WTC11 (cell line): Measurements from ENCODE around the gene GPATCH4. TPM values are rescaled to one million over a fixed set of nuclear protein-coding genes. Genes with fewer than 3 reads are reported as not detected.

ENCODE experiments used
- ATAC-seq: fragments of 200-7000 bp; cut with Tn5 transposase; 2 replicates; pipeline ENCODE4 v1.10.0; 2021; ENCODE audit warnings: mild to moderate bottlenecking, moderate library complexity
- CTCF ChIA-PET: fragments of 300-600 bp; sonication (Branson Sonifier 250); formaldehyde crosslinking; loops from one replicate; lab custom pipeline; 2021; ENCODE audit warnings: antibody characterized with exemption; lab: Charles Lee
- POLR2A ChIA-PET: fragments of 350-600 bp; sonication (Branson Sonifier 250); formaldehyde crosslinking; loops from one replicate; lab custom pipeline; 2021; ENCODE audit warnings: antibody characterized with exemption; lab: Charles Lee
- DNase-seq: peaks from one replicate; pipeline ENCODE4 v3.0.0; 2021; ENCODE audit warnings: low spot score
- H3K27ac Mint-ChIP-seq: 2 replicates; pipeline ENCODE4 v1.8.0; 2021; ENCODE audit warnings: mixed read lengths
- H3K27me3 Mint-ChIP-seq: 2 replicates; pipeline ENCODE4 v1.8.0; 2021; ENCODE audit warnings: low read depth, mild to moderate bottlenecking, moderate library complexity, mixed read lengths
- H3K36me3 Mint-ChIP-seq: 2 replicates; pipeline ENCODE4 v1.8.0; 2021; ENCODE audit warnings: mixed read lengths
- H3K4me1 Mint-ChIP-seq: 2 replicates; pipeline ENCODE4 v1.8.0; 2022; ENCODE audit warnings: mixed read lengths
- H3K4me3 Mint-ChIP-seq: 2 replicates; pipeline ENCODE4 v1.8.0; 2021; ENCODE audit warnings: mild to moderate bottlenecking, moderate library complexity, mixed read lengths
- H3K9me3 Mint-ChIP-seq: 2 replicates; pipeline ENCODE4 v1.8.0; 2021; ENCODE audit warnings: mixed read lengths
- ATF1 ChIP-seq: sonication (generic); formaldehyde crosslinking; IDR thresholded peaks from 2 replicates; pipeline ENCODE4 v1.8.1; 2023; ENCODE audit warnings: mild to moderate bottlenecking, moderate library complexity, missing genetic modification reagents
- ATF2 ChIP-seq: sonication (generic); formaldehyde crosslinking; IDR thresholded peaks from 2 replicates; pipeline ENCODE4 v1.8.1; 2022; ENCODE audit warnings: low read depth, missing genetic modification reagents, borderline replicate concordance
- ATF6 ChIP-seq: sonication (generic); formaldehyde crosslinking; IDR thresholded peaks from 2 replicates; pipeline ENCODE4 v1.8.1; 2023; ENCODE audit warnings: mild to moderate bottlenecking, missing genetic modification reagents
- CDX4 ChIP-seq: fragments of 250-450 bp; sonication (Bioruptor Pico); IDR thresholded peaks from 2 replicates; pipeline ENCODE4 v1.9.0; 2021; ENCODE audit warnings: moderate library complexity, mild to moderate bottlenecking, inconsistent platforms, borderline replicate concordance
- CREM ChIP-seq: sonication (generic); formaldehyde crosslinking; IDR thresholded peaks from 2 replicates; pipeline ENCODE4 v1.8.1; 2022; ENCODE audit warnings: mild to moderate bottlenecking, missing genetic modification reagents, moderate library complexity
- ELF4 ChIP-seq: sonication (generic); formaldehyde crosslinking; IDR thresholded peaks from 2 replicates; pipeline ENCODE4 v1.8.1; 2022; ENCODE audit warnings: low read depth, mild to moderate bottlenecking, moderate library complexity, missing genetic modification reagents
- GABPB1 ChIP-seq: sonication (generic); formaldehyde crosslinking; IDR thresholded peaks from 2 replicates; pipeline ENCODE4 v1.8.1; 2023; ENCODE audit warnings: mild to moderate bottlenecking, missing genetic modification reagents
- GTF2I ChIP-seq: fragments of 250-450 bp; sonication (Bioruptor Pico); conservative IDR thresholded peaks from 2 replicates; pipeline ENCODE4 v1.4.0; 2021; ENCODE audit warnings: mild to moderate bottlenecking
- JUN ChIP-seq: sonication (generic); formaldehyde crosslinking; IDR thresholded peaks from 2 replicates; pipeline ENCODE4 v1.8.0; 2023; ENCODE audit warnings: mild to moderate bottlenecking, missing genetic modification reagents
- NFATC4 ChIP-seq: fragments of 250-450 bp; sonication (Bioruptor Pico); IDR thresholded peaks from 2 replicates; pipeline ENCODE4 v1.9.0; 2021; ENCODE audit warnings: mild to moderate bottlenecking
- NFYB ChIP-seq: sonication (generic); formaldehyde crosslinking; conservative IDR thresholded peaks from 2 replicates; pipeline ENCODE4 v1.8.0; 2022; ENCODE audit warnings: low read depth, missing genetic modification reagents
- PREB ChIP-seq: sonication (generic); formaldehyde crosslinking; IDR thresholded peaks from 2 replicates; pipeline ENCODE4 v1.8.1; 2022; ENCODE audit warnings: mild to moderate bottlenecking, missing genetic modification reagents, moderate library complexity, borderline replicate concordance
- SMAD4 ChIP-seq: sonication (generic); formaldehyde crosslinking; IDR thresholded peaks from 2 replicates; pipeline ENCODE4 v1.8.0; 2022; ENCODE audit warnings: mild to moderate bottlenecking, missing genetic modification reagents
- TCF7 ChIP-seq: sonication (generic); formaldehyde crosslinking; IDR thresholded peaks from 2 replicates; pipeline ENCODE4 v1.8.0; 2022; ENCODE audit warnings: mild to moderate bottlenecking, low read depth, missing genetic modification reagents, moderate library complexity
- TEAD1 ChIP-seq: sonication (generic); formaldehyde crosslinking; IDR thresholded peaks from 2 replicates; pipeline ENCODE4 v1.8.0; 2022; ENCODE audit warnings: mild to moderate bottlenecking, missing genetic modification reagents
- TEAD4 ChIP-seq: sonication (generic); formaldehyde crosslinking; IDR thresholded peaks from 2 replicates; pipeline ENCODE4 v1.8.0; 2022; ENCODE audit warnings: mild to moderate bottlenecking, missing genetic modification reagents
- USF1 ChIP-seq: sonication (generic); formaldehyde crosslinking; IDR thresholded peaks from 2 replicates; pipeline ENCODE4 v1.8.0; 2022; ENCODE audit warnings: mild to moderate bottlenecking, missing genetic modification reagents
- ZBTB21 ChIP-seq: sonication (generic); formaldehyde crosslinking; IDR thresholded peaks from 2 replicates; pipeline ENCODE4 v1.8.1; 2023; ENCODE audit warnings: mild to moderate bottlenecking, missing genetic modification reagents, borderline replicate concordance
- ZNF317 ChIP-seq: sonication (generic); formaldehyde crosslinking; IDR thresholded peaks from 2 replicates; pipeline ENCODE4 v1.8.1; 2023; ENCODE audit warnings: low read depth, mild to moderate bottlenecking, moderate library complexity, missing genetic modification reagents, borderline replicate concordance
- ZNF396 ChIP-seq: fragments of 250-450 bp; sonication (Bioruptor Pico); IDR thresholded peaks from 2 replicates; pipeline ENCODE4 v1.8.0; 2021; ENCODE audit warnings: mild to moderate bottlenecking, moderate library complexity, borderline replicate concordance
- total RNA-seq: library from RNA; stranded (reverse); gene quantifications from 3 replicates; pipeline ENCODE4 v1.2.3, GENCODE V29; 2021
- TF ChIP-seq, protein P1 (sequence below): fragments of 250-450 bp; sonication (Bioruptor Pico); IDR thresholded peaks from 2 replicates; pipeline ENCODE4 v1.9.0; 2021; ENCODE audit warnings: mild to moderate bottlenecking
- TF ChIP-seq, protein P2 (sequence below): sonication (generic); formaldehyde crosslinking; IDR thresholded peaks from 2 replicates; pipeline ENCODE4 v1.8.0; 2022; ENCODE audit warnings: missing genetic modification reagents

The GPATCH4 gene
- total RNA-seq, 1 experiment from 2014 or later = 50.1 TPM

GRCh38 chr1:156546267-156546666 is 55.0 kb downstream of the GPATCH4 start:
- TF ChIP-seq JUN (CRISPR knock-in tag) (no peak), ZNF317 (CRISPR knock-in tag) (no peak), CDX4 (no peak)
- TF ChIP-seq, all 79 proteins: peak for 0
- POLR2A ChIA-PET = no interaction called here
- Mint-ChIP-seq H3K4me3 (no peak overlapping the region), H3K9me3 (no peaks in the 10 kb centered on the region), H3K27me3 (no peaks in the 10 kb centered on the region), H3K36me3 (peaks cover 16% of the 10 kb centered on the region), H3K4me1 (no peaks in the 10 kb centered on the region), H3K27ac (no peak overlapping the region)
- ATAC-seq (no peak), DNase-seq (no peak)
- CTCF ChIA-PET = no interaction called here

DNA sequence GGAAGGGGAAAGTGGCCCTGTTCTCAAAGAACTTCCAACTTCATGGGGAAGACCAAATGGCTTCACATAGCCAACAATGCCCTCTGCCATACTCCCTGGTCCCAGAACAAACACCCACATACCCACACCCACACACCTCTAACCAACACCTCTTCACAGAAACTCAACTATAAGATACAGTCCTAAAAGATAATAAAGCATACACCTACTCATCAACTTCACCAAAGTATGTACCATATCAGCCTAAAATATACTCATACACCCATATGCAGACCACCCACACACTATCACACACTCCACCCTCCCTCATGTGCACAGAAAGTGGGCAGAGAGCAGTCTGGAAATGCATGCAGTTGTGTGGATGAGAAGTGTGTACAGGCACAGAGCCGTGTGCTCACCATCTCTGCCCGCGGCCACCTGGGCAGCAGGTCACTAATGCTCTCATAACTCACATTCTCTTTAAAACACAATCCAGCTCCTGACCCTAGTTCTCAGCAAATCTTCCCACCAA is 56.6 kb downstream of the GPATCH4 start:
- H3K4me3 Mint-ChIP-seq = no peak overlapping the region
- H3K27ac Mint-ChIP-seq = no peak overlapping the region; the same call in 1 of the 2 replicates
- ATAC-seq = no peak
- H3K9me3 Mint-ChIP-seq = no peaks in the 10 kb centered on the region
- CTCF ChIA-PET = no interaction called here
- no peaks in the 10 kb centered on the region for H3K4me1 Mint-ChIP-seq
- no peaks in the 10 kb centered on the region for H3K27me3 Mint-ChIP-seq
- no peak for DNase-seq
- POLR2A ChIA-PET = no interaction called here
- H3K36me3 Mint-ChIP-seq = peaks cover 27% of the 10 kb centered on the region
- TF ChIP-seq ATF2 (CRISPR knock-in tag) = no peak
- TF ChIP-seq USF1 = no peak
- no peak for TF ChIP-seq ATF1 (CRISPR knock-in tag)
- no peak for TF ChIP-seq CREM
- TF ChIP-seq NFATC4 = no peak
- no peak for TF ChIP-seq TEAD4
- TF ChIP-seq ELF4 (CRISPR knock-in tag) = no peak
- no peak for TF ChIP-seq ZBTB21 (CRISPR knock-in tag)
- TF ChIP-seq NFYB (CRISPR knock-in tag) = no peak
- TF ChIP-seq GABPB1 = no peak
- TF ChIP-seq, protein P1, sequence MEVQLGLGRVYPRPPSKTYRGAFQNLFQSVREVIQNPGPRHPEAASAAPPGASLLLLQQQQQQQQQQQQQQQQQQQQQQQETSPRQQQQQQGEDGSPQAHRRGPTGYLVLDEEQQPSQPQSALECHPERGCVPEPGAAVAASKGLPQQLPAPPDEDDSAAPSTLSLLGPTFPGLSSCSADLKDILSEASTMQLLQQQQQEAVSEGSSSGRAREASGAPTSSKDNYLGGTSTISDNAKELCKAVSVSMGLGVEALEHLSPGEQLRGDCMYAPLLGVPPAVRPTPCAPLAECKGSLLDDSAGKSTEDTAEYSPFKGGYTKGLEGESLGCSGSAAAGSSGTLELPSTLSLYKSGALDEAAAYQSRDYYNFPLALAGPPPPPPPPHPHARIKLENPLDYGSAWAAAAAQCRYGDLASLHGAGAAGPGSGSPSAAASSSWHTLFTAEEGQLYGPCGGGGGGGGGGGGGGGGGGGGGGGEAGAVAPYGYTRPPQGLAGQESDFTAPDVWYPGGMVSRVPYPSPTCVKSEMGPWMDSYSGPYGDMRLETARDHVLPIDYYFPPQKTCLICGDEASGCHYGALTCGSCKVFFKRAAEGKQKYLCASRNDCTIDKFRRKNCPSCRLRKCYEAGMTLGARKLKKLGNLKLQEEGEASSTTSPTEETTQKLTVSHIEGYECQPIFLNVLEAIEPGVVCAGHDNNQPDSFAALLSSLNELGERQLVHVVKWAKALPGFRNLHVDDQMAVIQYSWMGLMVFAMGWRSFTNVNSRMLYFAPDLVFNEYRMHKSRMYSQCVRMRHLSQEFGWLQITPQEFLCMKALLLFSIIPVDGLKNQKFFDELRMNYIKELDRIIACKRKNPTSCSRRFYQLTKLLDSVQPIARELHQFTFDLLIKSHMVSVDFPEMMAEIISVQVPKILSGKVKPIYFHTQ (CRISPR knock-in tag) = no peak
- no peak for TF ChIP-seq JUN (CRISPR knock-in tag)
- TF ChIP-seq PREB (CRISPR knock-in tag) = no peak
- TF ChIP-seq TCF7 = no peak
- TF ChIP-seq, protein P2, sequence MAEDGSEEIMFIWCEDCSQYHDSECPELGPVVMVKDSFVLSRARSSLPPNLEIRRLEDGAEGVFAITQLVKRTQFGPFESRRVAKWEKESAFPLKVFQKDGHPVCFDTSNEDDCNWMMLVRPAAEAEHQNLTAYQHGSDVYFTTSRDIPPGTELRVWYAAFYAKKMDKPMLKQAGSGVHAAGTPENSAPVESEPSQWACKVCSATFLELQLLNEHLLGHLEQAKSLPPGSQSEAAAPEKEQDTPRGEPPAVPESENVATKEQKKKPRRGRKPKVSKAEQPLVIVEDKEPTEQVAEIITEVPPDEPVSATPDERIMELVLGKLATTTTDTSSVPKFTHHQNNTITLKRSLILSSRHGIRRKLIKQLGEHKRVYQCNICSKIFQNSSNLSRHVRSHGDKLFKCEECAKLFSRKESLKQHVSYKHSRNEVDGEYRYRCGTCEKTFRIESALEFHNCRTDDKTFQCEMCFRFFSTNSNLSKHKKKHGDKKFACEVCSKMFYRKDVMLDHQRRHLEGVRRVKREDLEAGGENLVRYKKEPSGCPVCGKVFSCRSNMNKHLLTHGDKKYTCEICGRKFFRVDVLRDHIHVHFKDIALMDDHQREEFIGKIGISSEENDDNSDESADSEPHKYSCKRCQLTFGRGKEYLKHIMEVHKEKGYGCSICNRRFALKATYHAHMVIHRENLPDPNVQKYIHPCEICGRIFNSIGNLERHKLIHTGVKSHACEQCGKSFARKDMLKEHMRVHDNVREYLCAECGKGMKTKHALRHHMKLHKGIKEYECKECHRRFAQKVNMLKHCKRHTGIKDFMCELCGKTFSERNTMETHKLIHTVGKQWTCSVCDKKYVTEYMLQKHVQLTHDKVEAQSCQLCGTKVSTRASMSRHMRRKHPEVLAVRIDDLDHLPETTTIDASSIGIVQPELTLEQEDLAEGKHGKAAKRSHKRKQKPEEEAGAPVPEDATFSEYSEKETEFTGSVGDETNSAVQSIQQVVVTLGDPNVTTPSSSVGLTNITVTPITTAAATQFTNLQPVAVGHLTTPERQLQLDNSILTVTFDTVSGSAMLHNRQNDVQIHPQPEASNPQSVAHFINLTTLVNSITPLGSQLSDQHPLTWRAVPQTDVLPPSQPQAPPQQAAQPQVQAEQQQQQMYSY (CRISPR knock-in tag) = no peak
- no peak for TF ChIP-seq ZNF396 (CRISPR knock-in tag)
- TF ChIP-seq SMAD4 (CRISPR knock-in tag) = no peak
- TF ChIP-seq TEAD1 (CRISPR knock-in tag) = no peak
- TF ChIP-seq GTF2I (CRISPR knock-in tag) = no peak
- TF ChIP-seq ATF6 = no peak
